Adrenal gland (tissue), 5 donors: ENCODE measurements around the gene BCL2L13.

ENCODE experiments used
- POLR2A ChIP-seq, 2 donors: fragments of 450-650 bp; IDR thresholded peaks; one replicate each; pipeline ENCODE4 v1.6.1; 2017; ENCODE audit warnings: antibody characterized with exemption in 2 of 2, mild to moderate bottlenecking in 2 of 2, moderate library complexity in 1 of 2
- TF ChIP-seq, protein P1 (sequence below), 6 experiments: fragments of 450-650 bp in 4 of 6; fragments of 200-600 bp in 2 of 6; sonication (generic) in 1 of 6; IDR thresholded peaks; 1 replicate in 5 of 6; 2 replicates in 1 of 6; pipeline versions ENCODE4 v1.5.1 to v1.8.0; 2016 to 2021; ENCODE audit warnings: antibody characterized with exemption in 6 of 6, mild to moderate bottlenecking in 2 of 6, moderate library complexity in 1 of 6
- donor health status: DM: no; HTN: no; CAD: no.

- TF ChIP-seq, protein P1, sequence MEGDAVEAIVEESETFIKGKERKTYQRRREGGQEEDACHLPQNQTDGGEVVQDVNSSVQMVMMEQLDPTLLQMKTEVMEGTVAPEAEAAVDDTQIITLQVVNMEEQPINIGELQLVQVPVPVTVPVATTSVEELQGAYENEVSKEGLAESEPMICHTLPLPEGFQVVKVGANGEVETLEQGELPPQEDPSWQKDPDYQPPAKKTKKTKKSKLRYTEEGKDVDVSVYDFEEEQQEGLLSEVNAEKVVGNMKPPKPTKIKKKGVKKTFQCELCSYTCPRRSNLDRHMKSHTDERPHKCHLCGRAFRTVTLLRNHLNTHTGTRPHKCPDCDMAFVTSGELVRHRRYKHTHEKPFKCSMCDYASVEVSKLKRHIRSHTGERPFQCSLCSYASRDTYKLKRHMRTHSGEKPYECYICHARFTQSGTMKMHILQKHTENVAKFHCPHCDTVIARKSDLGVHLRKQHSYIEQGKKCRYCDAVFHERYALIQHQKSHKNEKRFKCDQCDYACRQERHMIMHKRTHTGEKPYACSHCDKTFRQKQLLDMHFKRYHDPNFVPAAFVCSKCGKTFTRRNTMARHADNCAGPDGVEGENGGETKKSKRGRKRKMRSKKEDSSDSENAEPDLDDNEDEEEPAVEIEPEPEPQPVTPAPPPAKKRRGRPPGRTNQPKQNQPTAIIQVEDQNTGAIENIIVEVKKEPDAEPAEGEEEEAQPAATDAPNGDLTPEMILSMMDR (IDR thresholded peaks at IDR 0.05), result no peak
- TF ChIP-seq POLR2A (IDR thresholded peaks at IDR 0.05), result no peak
Measured at GRCh38 chr22:17589810-17590375, 48.7 kb upstream of the BCL2L13 start.
